ENCODE results near the gene ZFC3H1.

Gene ZFC3H1

GRCh38 chr12:71582925-71583324 lies 80.7 kb downstream of the ZFC3H1 start:
- no peaks in the 10 kb centered on the region for H3K9me3 ChIP-seq (ENCODE audit: control insufficient read depth, insufficient read depth, low read length)
- H3K79me2 ChIP-seq (ENCODE audit: control insufficient read depth, low read length): no peaks in the 10 kb centered on the region
- H3K27ac ChIP-seq (ENCODE audit: low read depth, low read length): no peak overlapping the region
- H3K27me3 ChIP-seq (ENCODE audit: control insufficient read depth, low read length): no peaks in the 10 kb centered on the region
- H3K4me2 ChIP-seq (ENCODE audit: low read length): no peak overlapping the region
- no peaks in the 10 kb centered on the region for H3F3A ChIP-seq (ENCODE audit: control insufficient read depth, insufficient read depth)
- H3K36me3 ChIP-seq (ENCODE audit: control insufficient read depth, low read length): no peaks in the 10 kb centered on the region
- H3K4me1 ChIP-seq (ENCODE audit: control insufficient read depth, low read length): no peaks in the 10 kb centered on the region
- no peaks in the 10 kb centered on the region; the same call in 1 of the 2 replicates for H4K20me1 ChIP-seq (ENCODE audit: control insufficient read depth, insufficient read depth, low read depth, low read length)
- H3K9me2 ChIP-seq (replicated peaks; ENCODE audit: control insufficient read depth, low read length): no peaks in the 10 kb centered on the region
- TF ChIP-seq CTCF (IDR thresholded peaks at IDR 0.05; ENCODE audit: low read depth, low read length, poor library complexity, severe bottlenecking) (no peak), EZH2phosphoT487 (IDR thresholded peaks at IDR 0.05; ENCODE audit: borderline replicate concordance, low read length) (no peak)
- H3K4me3 ChIP-seq (ENCODE audit: low read length): no peak overlapping the region

GRCh38 chr12:71581206-71581605 lies 82.4 kb downstream of the ZFC3H1 start:
- Histone ChIP-seq H3K36me3 (ENCODE audit: control insufficient read depth, low read length) (no peaks in the 10 kb centered on the region), H3K27ac (ENCODE audit: low read depth, low read length) (no peak overlapping the region), H3K27me3 (ENCODE audit: control insufficient read depth, low read length) (no peaks in the 10 kb centered on the region), H3K9me3 (ENCODE audit: control insufficient read depth, insufficient read depth, low read length) (no peaks in the 10 kb centered on the region), H3K4me1 (ENCODE audit: control insufficient read depth, low read length) (no peaks in the 10 kb centered on the region), H3K9me2 (replicated peaks; ENCODE audit: control insufficient read depth, low read length) (no peaks in the 10 kb centered on the region), H3K79me2 (ENCODE audit: control insufficient read depth, low read length) (no peaks in the 10 kb centered on the region), H3K4me2 (ENCODE audit: low read length) (no peak overlapping the region), H4K20me1 (ENCODE audit: control insufficient read depth, insufficient read depth, low read depth, low read length) (no peaks in the 10 kb centered on the region; the same call in 1 of the 2 replicates), H3K4me3 (ENCODE audit: low read length) (no peak overlapping the region), H3F3A (ENCODE audit: control insufficient read depth, insufficient read depth) (no peaks in the 10 kb centered on the region)
- no peak for TF ChIP-seq CTCF (IDR thresholded peaks at IDR 0.05; ENCODE audit: low read depth, low read length, poor library complexity, severe bottlenecking)

GRCh38 chr12:71578694-71579258 lies 84.9 kb downstream of the ZFC3H1 start:
- Histone ChIP-seq H3K27ac (ENCODE audit: low read depth, low read length) (no peak overlapping the region), H3K4me1 (ENCODE audit: control insufficient read depth, low read length) (no peaks in the 10 kb centered on the region), H3K9me3 (ENCODE audit: control insufficient read depth, insufficient read depth, low read length) (no peaks in the 10 kb centered on the region), H3K4me2 (ENCODE audit: low read length) (no peak overlapping the region), H3K4me3 (ENCODE audit: low read length) (no peak overlapping the region), H3K79me2 (ENCODE audit: control insufficient read depth, low read length) (no peaks in the 10 kb centered on the region), H3K9me2 (replicated peaks; ENCODE audit: control insufficient read depth, low read length) (no peaks in the 10 kb centered on the region), H3K27me3 (ENCODE audit: control insufficient read depth, low read length) (no peaks in the 10 kb centered on the region), H4K20me1 (ENCODE audit: control insufficient read depth, insufficient read depth, low read depth, low read length) (no peaks in the 10 kb centered on the region), H3F3A (ENCODE audit: control insufficient read depth, insufficient read depth) (no peaks in the 10 kb centered on the region), H3K36me3 (ENCODE audit: control insufficient read depth, low read length) (no peaks in the 10 kb centered on the region)
- TF ChIP-seq CTCF (IDR thresholded peaks at IDR 0.05; ENCODE audit: low read depth, low read length, poor library complexity, severe bottlenecking) (no peak), EZH2phosphoT487 (IDR thresholded peaks at IDR 0.05; ENCODE audit: borderline replicate concordance, low read length) (no peak)
